ENCODE measurements around the gene QKI.
A peak's percentile ranks its signal among the peaks of the same experiment; 100 is the strongest.
"Not testable (repeated sequence)": the region's sequence is repeated elsewhere in the genome, so short reads cannot be mapped to it uniquely, and the experiment has no call there.

The QKI gene

GRCh38 chr6:163414946-163415619 is 565 bp downstream of the QKI start:
- no peak for DNase-seq (ENCODE audit: low spot score)

- no peak for DNase-seq (ENCODE audit: low spot score)
These were observed 1.4 kb downstream of the QKI start for GRCh38 chr6:163415620-163416556.

- DNase-seq (ENCODE audit: low spot score): peak; percentile 63
These were observed 2.2 kb downstream of the QKI start for GRCh38 chr6:163416557-163417253.

DNA sequence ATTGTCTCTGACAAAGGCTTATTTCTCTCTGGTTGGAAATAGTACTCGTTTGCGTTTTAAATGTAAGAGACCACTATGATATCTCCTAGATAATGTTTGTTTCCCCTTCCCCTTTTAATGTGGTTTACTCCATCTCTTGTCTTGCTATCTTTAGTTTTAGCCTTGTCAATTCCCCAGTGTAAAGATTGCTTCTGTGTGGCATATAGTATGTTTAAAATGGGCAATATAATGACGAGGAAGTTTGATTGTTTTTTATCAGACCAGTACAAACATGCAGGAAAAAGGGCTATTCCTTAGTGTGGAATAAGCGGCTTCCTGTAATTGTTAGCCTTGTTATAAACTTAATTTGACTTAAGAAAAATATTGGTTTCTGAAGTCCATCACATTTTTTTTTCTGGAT is 3.1 kb downstream of the QKI start:
- DNase-seq (ENCODE audit: low spot score): no peak

GRCh38 chr6:163418311-163419029 is 4.0 kb downstream of the QKI start:
- DNase-seq (ENCODE audit: low spot score): no peak

- no peak for DNase-seq (ENCODE audit: low spot score)
These were observed 5.1 kb downstream of the QKI start for GRCh38 chr6:163419413-163420288.

DNA sequence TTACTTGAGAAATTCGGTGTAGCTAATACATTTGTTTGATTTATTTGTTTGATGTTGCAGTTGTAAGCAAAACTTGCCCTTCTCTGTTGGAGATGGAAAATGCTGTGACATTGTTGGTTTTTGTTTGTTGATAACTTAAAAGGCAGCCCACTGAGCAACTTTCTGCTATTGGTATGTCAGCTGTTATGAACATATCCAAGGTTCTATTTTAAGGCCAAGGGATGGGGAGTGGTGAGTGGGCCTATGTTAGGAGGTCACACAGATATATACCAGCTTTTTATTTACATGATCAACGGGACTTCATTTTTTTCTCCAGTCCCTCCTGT is 5.7 kb downstream of the QKI start:
- no peak for DNase-seq (ENCODE audit: low spot score)

- no peak for DNase-seq (ENCODE audit: low spot score)
These were observed 8.0 kb downstream of the QKI start for GRCh38 chr6:163422550-163422949.

DNA sequence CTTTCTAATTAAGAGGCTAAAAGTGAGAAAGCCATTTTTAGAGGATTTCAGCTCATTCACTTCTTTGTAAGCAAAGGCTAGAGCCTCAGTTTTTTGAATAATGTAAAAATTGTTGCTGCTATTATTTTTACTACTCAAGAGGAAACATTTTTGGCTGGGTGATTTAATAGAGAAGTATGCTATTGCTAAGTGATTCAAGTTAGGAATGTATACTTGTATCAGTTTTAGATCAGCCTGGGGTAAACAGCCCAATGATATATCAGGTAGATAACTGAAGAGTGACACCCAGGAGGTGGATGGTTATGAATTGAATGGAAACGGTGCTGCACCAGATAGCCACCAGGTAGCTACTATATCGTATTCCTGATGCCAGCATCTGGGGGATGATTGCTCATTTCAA is 9.2 kb downstream of the QKI start:
- no peak for DNase-seq (ENCODE audit: low spot score)

DNA sequence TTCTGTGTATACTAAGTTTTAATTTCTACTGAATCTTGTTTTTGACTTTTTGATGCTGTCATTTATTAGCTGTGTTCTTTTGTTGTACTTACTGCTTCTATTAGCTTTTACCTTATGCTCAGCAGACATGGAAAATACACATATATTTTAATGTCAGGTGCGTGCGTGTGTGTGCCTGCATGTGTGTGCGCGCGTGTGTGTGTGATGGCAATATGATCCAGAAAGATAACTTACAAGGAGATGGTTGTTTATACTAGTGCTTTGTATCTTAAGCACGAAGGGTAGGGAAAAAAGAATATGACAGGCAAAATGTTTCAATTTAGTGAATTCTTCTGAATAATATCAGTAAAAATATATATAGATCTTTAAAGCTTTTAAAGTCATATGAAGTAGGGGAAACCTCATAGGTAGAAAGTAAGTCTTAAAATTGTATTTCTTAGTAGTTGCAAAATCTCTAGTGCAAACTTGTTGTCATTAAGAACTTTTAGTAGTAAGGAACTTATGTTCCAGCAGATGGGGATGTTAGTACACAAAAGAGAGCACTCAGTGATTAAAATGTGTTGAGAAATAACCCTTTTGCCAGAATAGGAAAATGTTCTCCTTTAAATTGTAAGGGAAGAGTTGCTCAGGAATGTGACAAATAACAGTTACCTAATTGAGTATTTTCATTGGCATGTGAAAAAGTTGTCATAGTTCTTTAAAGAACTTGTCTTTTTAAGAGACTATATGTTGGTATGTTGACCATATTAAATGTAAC is 13.2 kb downstream of the QKI start:
- DNase-seq (ENCODE audit: low spot score): no peak

DNA sequence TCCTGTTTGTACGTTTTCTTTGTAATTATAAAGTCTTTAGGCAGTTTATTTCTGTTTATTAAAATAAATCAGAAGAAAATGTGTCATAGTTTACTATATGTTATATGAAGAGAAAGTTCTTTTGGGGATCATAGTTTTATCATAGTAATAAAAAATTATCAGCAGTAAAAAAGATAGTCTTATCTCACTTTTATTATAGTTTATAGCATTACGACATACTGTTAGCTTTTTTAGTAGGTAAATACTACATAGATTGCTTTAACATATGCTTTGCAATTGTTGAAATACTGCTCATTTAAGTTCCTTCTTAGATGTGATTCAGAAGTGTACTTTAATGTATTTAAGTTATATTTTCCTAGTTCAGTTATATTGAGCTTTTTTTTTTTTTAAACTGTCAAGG is 13.9 kb downstream of the QKI start:
- DNase-seq (ENCODE audit: low spot score): no peak

GRCh38 chr6:163429858-163430448 is 15.4 kb downstream of the QKI start:
- DNase-seq (ENCODE audit: low spot score): no peak

DNA sequence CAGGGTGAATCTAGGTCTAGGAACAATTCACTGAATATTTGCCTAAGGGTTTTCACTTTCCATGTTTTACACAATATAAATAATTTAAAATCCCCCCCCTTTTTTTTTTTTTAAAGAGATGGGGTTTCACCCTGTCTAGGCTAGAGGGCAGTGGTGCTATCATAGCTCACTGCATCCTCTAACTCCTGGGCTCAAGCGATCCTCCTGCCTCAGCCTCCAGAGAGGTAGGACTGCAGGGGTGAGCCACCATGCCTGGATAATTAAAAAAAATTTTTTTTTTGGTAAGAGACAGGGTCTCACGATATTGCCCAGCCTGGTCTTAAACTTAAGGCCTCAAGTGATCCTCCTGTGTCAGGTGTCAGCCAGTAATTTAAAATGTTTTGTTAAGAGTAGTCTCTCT is 17.8 kb downstream of the QKI start:
- DNase-seq (ENCODE audit: low spot score): no peak

- DNase-seq (ENCODE audit: low spot score): not testable (repeated sequence)
These were observed 19.0 kb downstream of the QKI start for GRCh38 chr6:163433486-163433885.

DNA sequence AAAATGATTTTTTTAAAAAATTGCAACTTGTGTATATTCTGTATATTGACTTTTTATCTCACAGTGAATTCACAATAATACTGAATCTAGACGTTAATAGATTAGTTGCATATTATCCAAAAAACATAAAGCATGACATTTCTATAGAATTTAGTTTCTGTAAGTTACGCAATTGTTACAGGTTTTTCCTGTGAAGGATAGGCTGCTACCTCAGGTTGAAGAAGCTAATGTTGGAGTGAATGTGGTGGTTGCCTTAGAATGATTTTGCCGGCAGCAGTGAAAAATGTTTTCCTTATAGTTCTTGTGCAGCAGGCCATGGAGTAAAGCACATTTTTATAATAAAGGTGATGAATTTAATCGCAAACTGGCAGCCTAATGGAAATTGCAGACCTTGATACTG is 20.5 kb downstream of the QKI start:
- no peak for DNase-seq (ENCODE audit: low spot score)

DNA sequence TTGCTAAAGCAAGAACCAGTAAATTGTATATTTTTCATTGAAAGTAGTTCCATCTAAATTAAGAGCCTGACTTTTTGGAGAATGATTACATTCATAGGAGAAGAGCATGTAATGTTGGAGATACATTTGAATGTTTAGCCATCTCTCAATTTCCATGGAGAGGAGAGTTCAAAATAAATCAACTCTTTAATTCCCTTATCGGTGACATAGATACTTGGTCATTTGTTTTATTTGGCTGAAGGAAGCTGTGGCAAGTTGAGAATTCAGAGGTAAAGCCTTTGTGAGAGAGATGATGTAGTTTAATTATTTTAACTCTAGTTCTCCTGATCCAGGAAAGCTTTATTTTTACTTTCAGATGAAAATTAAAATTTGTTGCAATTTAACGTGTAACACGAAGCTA is 22.3 kb downstream of the QKI start:
- DNase-seq (ENCODE audit: low spot score): no peak

- DNase-seq (ENCODE audit: low spot score): no peak
These were observed 22.9 kb downstream of the QKI start for GRCh38 chr6:163437466-163437865.

DNA sequence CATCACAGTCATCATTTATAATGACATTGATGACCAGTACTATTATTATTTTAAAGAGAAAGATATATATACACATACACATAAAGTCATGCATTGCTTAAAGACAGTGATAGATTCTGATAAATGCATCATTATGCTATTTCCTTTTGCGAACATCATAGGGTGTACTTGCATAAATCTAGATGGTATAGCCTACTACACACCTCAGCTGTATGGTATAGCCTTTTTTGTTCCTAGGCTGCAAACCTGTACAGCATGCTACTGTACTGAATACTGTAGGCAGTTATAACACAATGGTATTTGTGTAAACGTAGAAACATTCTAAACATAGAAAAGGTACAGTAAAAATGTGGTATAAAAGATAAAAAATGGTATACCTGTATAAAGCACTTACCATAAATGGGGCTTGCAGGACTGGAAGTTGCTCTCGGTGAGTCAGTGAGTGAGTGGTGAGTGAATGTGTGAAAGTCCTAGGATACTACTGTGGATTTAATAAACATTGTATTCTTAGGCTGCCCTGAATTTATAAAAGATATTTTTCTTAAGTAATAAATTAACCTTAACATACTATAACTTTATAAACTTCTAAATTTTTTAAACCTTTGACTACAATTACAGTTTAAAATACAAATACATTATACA is 23.9 kb downstream of the QKI start:
- DNase-seq (ENCODE audit: low spot score): no peak

GRCh38 chr6:163438940-163439335 is 24.4 kb downstream of the QKI start:
- DNase-seq (ENCODE audit: low spot score): peak; percentile 61
